NCI-H748 (cell line): ENCODE results near the gene GALNT8.

ENCODE experiments used
- DNase-seq: peaks from one replicate; lab custom pipeline; 2025; ENCODE audit not compliant: unreplicated experiment; lab: John Stamatoyannopoulos, UW

The GALNT8 gene

GRCh38 chr12:4794491-4794890, 74.3 kb downstream of the GALNT8 start:
- DNase-seq = no peak

GRCh38 chr12:4796216-4796615, 76.0 kb downstream of the GALNT8 start:
- no peak for DNase-seq

GRCh38 chr12:4796694-4797482, 76.7 kb downstream of the GALNT8 start:
- no peak for DNase-seq

- DNase-seq = no peak
These were observed 80.4 kb downstream of the GALNT8 start for GRCh38 chr12:4800555-4800954.

- DNase-seq = no peak
These were observed 82.6 kb downstream of the GALNT8 start for GRCh38 chr12:4802841-4803240.

- DNase-seq = no peak
These were observed 86.4 kb downstream of the GALNT8 start for GRCh38 chr12:4806439-4807115.

GRCh38 chr12:4807116-4807783, 87.0 kb downstream of the GALNT8 start:
- DNase-seq = no peak

GRCh38 chr12:4807813-4808212, 87.6 kb downstream of the GALNT8 start:
- DNase-seq = no peak

GRCh38 chr12:4809013-4809448, 88.8 kb downstream of the GALNT8 start:
- peak; percentile 92 for DNase-seq

- peak; percentile 60 for DNase-seq
These were observed 89.4 kb downstream of the GALNT8 start for GRCh38 chr12:4809449-4810218.

GRCh38 chr12:4810219-4810671, 90.0 kb downstream of the GALNT8 start:
- peak; percentile 53 for DNase-seq

GRCh38 chr12:4812624-4813327, 92.6 kb downstream of the GALNT8 start:
- DNase-seq = no peak

GRCh38 chr12:4813741-4814140, 93.5 kb downstream of the GALNT8 start:
- DNase-seq = peak; percentile 66

- no peak for DNase-seq
These were observed 94.3 kb downstream of the GALNT8 start for GRCh38 chr12:4814485-4814884.

GRCh38 chr12:4816744-4817525, 96.7 kb downstream of the GALNT8 start:
- no peak for DNase-seq

- DNase-seq = peak; percentile 22
These were observed 97.7 kb downstream of the GALNT8 start for GRCh38 chr12:4817880-4818279.

- no peak for DNase-seq
These were observed 99.5 kb downstream of the GALNT8 start for GRCh38 chr12:4819654-4820053.

GRCh38 chr12:4820971-4821370, 100.8 kb downstream of the GALNT8 start:
- DNase-seq = no peak
